ENCODE measurements around the gene NRSN2. TPM values are rescaled to one million over a fixed set of nuclear protein-coding genes. Genes with fewer than 3 reads are reported as not detected.
"Not testable (repeated sequence)": the region's sequence is repeated elsewhere in the genome, so short reads cannot be mapped to it uniquely, and the experiment has no call there.

Gene NRSN2
- total RNA-seq, 2 experiments from 2014 or later: 9.5 to 9.7 TPM

- no peak for DNase-seq
- Mint-ChIP-seq H3K27me3 (no peaks in the 10 kb centered on the region), H3K36me3 (no peaks in the 10 kb centered on the region), H3K4me3 (no peak overlapping the region), H3K9me3 (no peaks in the 10 kb centered on the region), H3K4me1 (ENCODE audit: low read depth) (peaks cover 24% of the 10 kb centered on the region), H3K27ac (no peak overlapping the region)
- CTCF ChIA-PET: interaction anchor here (1.6 to 2.4 kb wide), 4 partner anchors 9 to 107 kb away, joined by 4 to 9 read pairs (median 4); partner anchors contain the start of gene TRIB3
- POLR2A ChIA-PET: interaction anchor here (1.5 to 1.8 kb wide), 2 partner anchors 9 kb away, joined by 4 to 5 read pairs; partner anchors contain the start of gene TRIB3
- intact Hi-C loops (cut with micrococcal nuclease): no loop called here
Measured at GRCh38 chr20:371755-372542, 25.0 kb downstream of the NRSN2 start.

GRCh38 chr20:372543-373082, 25.7 kb downstream of the NRSN2 start:
- peaks cover 20% of the 10 kb centered on the region for H3K4me1 Mint-ChIP-seq (ENCODE audit: low read depth)
- peak; percentile 41 for DNase-seq

GRCh38 chr20:373171-373890, 26.4 kb downstream of the NRSN2 start:
- DNase-seq: peak; percentile 24
- intact Hi-C loops (cut with micrococcal nuclease): no loop called here
- Mint-ChIP-seq H3K36me3 (no peaks in the 10 kb centered on the region), H3K27me3 (no peaks in the 10 kb centered on the region), H3K4me1 (ENCODE audit: low read depth) (peaks cover 20% of the 10 kb centered on the region), H3K4me3 (no peak overlapping the region), H3K9me3 (no peaks in the 10 kb centered on the region), H3K27ac (peak overlapping the region; percentile 3)
- ChIA-PET CTCF (interaction anchor here (0.7 to 2.4 kb wide), 3 partner anchors 11 to 19 kb away, joined by 3 to 9 read pairs (median 5); no protein-coding TSS in a partner anchor), POLR2A (interaction anchor here (1.8 kb wide), 1 partner anchor 10 kb away, joined by 4 read pairs; no protein-coding TSS in a partner anchor)

More at GRCh38 chr20:372543-373082, 25.7 kb downstream of the NRSN2 start:
- H3K4me3 Mint-ChIP-seq; H3K27ac Mint-ChIP-seq; intact Hi-C loops (cut with micrococcal nuclease); H3K36me3 Mint-ChIP-seq; H3K9me3 Mint-ChIP-seq; H3K27me3 Mint-ChIP-seq: not testable (repeated sequence)
- ChIA-PET CTCF (interaction anchor here (0.7 to 2.4 kb wide), 5 partner anchors 8 to 107 kb away, joined by 3 to 9 read pairs (median 4); partner anchors contain the start of gene TRIB3), POLR2A (interaction anchor here (1.5 to 1.8 kb wide), 2 partner anchors 8 to 10 kb away, joined by 4 to 5 read pairs; partner anchors contain the start of gene TRIB3)

- no peak for DNase-seq
- Mint-ChIP-seq H3K27ac (no peak overlapping the region), H3K9me3 (no peaks in the 10 kb centered on the region), H3K27me3 (no peaks in the 10 kb centered on the region), H3K36me3 (no peaks in the 10 kb centered on the region), H3K4me3 (no peak overlapping the region), H3K4me1 (ENCODE audit: low read depth) (peaks cover 20% of the 10 kb centered on the region)
- POLR2A ChIA-PET: no interaction called here
- intact Hi-C loops (cut with micrococcal nuclease): no loop called here
- CTCF ChIA-PET: interaction anchor here (0.8 to 1.0 kb wide), 2 partner anchors 45 to 93 kb away, joined by 3 to 4 read pairs; no protein-coding TSS in a partner anchor
Measured at GRCh38 chr20:375265-375889, 28.5 kb downstream of the NRSN2 start.

GRCh38 chr20:376089-376488, 29.2 kb downstream of the NRSN2 start:
- CTCF ChIA-PET: no interaction called here
- Mint-ChIP-seq H3K36me3 (no peaks in the 10 kb centered on the region), H3K4me3 (no peak overlapping the region), H3K27me3 (no peaks in the 10 kb centered on the region), H3K4me1 (ENCODE audit: low read depth) (peaks cover 20% of the 10 kb centered on the region), H3K27ac (no peak overlapping the region), H3K9me3 (no peaks in the 10 kb centered on the region)
- intact Hi-C loops (cut with micrococcal nuclease): no loop called here
- no peak for DNase-seq
- POLR2A ChIA-PET: no interaction called here

- H3K9me3 Mint-ChIP-seq: no peaks in the 10 kb centered on the region
- H3K27me3 Mint-ChIP-seq: no peaks in the 10 kb centered on the region
- H3K27ac Mint-ChIP-seq: no peak overlapping the region
- no peak for DNase-seq
- H3K4me1 Mint-ChIP-seq (ENCODE audit: low read depth): peaks cover 18% of the 10 kb centered on the region
- POLR2A ChIA-PET: no interaction called here
- no peak overlapping the region for H3K4me3 Mint-ChIP-seq
- intact Hi-C loops (cut with micrococcal nuclease): no loop called here
- CTCF ChIA-PET: no interaction called here
- H3K36me3 Mint-ChIP-seq: no peaks in the 10 kb centered on the region
Measured at GRCh38 chr20:376750-377149, 29.8 kb downstream of the NRSN2 start.

GRCh38 chr20:377578-377977, 30.7 kb downstream of the NRSN2 start:
- H3K9me3 Mint-ChIP-seq; H3K4me3 Mint-ChIP-seq; intact Hi-C loops (cut with micrococcal nuclease); DNase-seq; H3K36me3 Mint-ChIP-seq; H3K27ac Mint-ChIP-seq; H3K27me3 Mint-ChIP-seq; POLR2A ChIA-PET: not testable (repeated sequence)
- peaks cover 17% of the 10 kb centered on the region for H3K4me1 Mint-ChIP-seq (ENCODE audit: low read depth)
- CTCF ChIA-PET: interaction anchor here (1.0 kb wide), 1 partner anchor 11 kb away, joined by 3 read pairs; no protein-coding TSS in a partner anchor

GRCh38 chr20:378961-379336, 32.0 kb downstream of the NRSN2 start:
- CTCF ChIA-PET: no interaction called here
- Mint-ChIP-seq H3K27ac (no peak overlapping the region), H3K4me3 (peak overlapping the region; percentile 82), H3K4me1 (ENCODE audit: low read depth) (peaks cover 11% of the 10 kb centered on the region), H3K9me3 (no peaks in the 10 kb centered on the region), H3K27me3 (no peaks in the 10 kb centered on the region), H3K36me3 (no peaks in the 10 kb centered on the region)
- intact Hi-C loops (cut with micrococcal nuclease): no loop called here
- no peak for DNase-seq
- POLR2A ChIA-PET: no interaction called here

GRCh38 chr20:380763-381580, 34.1 kb downstream of the NRSN2 start:
- H3K27me3 Mint-ChIP-seq: no peaks in the 10 kb centered on the region
- peaks cover 9% of the 10 kb centered on the region for H3K36me3 Mint-ChIP-seq
- H3K4me3 Mint-ChIP-seq: peak overlapping the region; percentile 82
- no peaks in the 10 kb centered on the region for H3K9me3 Mint-ChIP-seq
- H3K4me1 Mint-ChIP-seq (ENCODE audit: low read depth): peaks cover 13% of the 10 kb centered on the region
- intact Hi-C loops (cut with micrococcal nuclease): loop anchor here (5.0 kb wide), 1 partner anchor 51 kb away; no protein-coding TSS in a partner anchor
- H3K27ac Mint-ChIP-seq: peak overlapping the region; percentile 89
- ChIA-PET CTCF (interaction anchor here (0.6 to 2.0 kb wide), 7 partner anchors 9 to 98 kb away, joined by 3 to 10 read pairs (median 4); partner anchors contain the start of gene NRSN2), POLR2A (interaction anchor here (0.6 to 1.4 kb wide), 8 partner anchors 9 to 102 kb away, joined by 3 to 6 read pairs (median 4); no protein-coding TSS in a partner anchor)
- peak; percentile 82 for DNase-seq

GRCh38 chr20:381581-382290, 34.8 kb downstream of the NRSN2 start:
- POLR2A ChIA-PET: interaction anchor here (1.0 to 1.2 kb wide), 2 partner anchors 51 to 64 kb away, joined by 3 to 6 read pairs; no protein-coding TSS in a partner anchor

More at GRCh38 chr20:381581-382290, 34.8 kb downstream of the NRSN2 start:
- Mint-ChIP-seq H3K27ac (peak overlapping the region; percentile 84), H3K9me3 (no peaks in the 10 kb centered on the region), H3K4me3 (peak overlapping the region; percentile 76), H3K36me3 (peaks cover 11% of the 10 kb centered on the region), H3K27me3 (no peaks in the 10 kb centered on the region), H3K4me1 (ENCODE audit: low read depth) (peaks cover 13% of the 10 kb centered on the region)
- CTCF ChIA-PET: interaction anchor here (1.4 kb wide), 1 partner anchor 27 kb away, joined by 7 read pairs; no protein-coding TSS in a partner anchor
- DNase-seq: peak; percentile 89
- intact Hi-C loops (cut with micrococcal nuclease): loop anchor here (1.0 to 5.0 kb wide), 3 partner anchors 27 to 51 kb away; partner anchors contain the start of gene RBCK1

All from activated CD4-positive, alpha-beta memory T cell treated with anti-CD3 and anti-CD28 coated beads for 36 hours (primary cell).